ENCODE results near the gene COL4A1. TPM values are rescaled to one million over a fixed set of nuclear protein-coding genes. Genes with fewer than 3 reads are reported as not detected.

COL4A1 gene
- total and polyA plus RNA-seq, 2 experiments from 2014 or later, result 184 to 519 TPM

GRCh38 chr13:110333837-110334236, 26.9 kb upstream of the COL4A1 start:
- H3K4me1 ChIP-seq (ENCODE audit: insufficient read depth), result peaks cover 39% of the 10 kb centered on the region
- H3K9me3 ChIP-seq (ENCODE audit: low read depth), result no peaks in the 10 kb centered on the region
- DNase-seq, result no peak
- no peak overlapping the region for H3K4me2 ChIP-seq (ENCODE audit: unreplicated experiment)
- H2AFZ ChIP-seq, result no peak overlapping the region
- no peaks in the 10 kb centered on the region for H4K20me1 ChIP-seq (ENCODE audit: insufficient read depth)
- TF ChIP-seq EZH2 (IDR thresholded peaks at IDR 0.05; ENCODE audit: insufficient read depth, poor library complexity, severe bottlenecking) (no peak), EZH2phosphoT487 (IDR thresholded peaks at IDR 0.05; ENCODE audit: insufficient read depth, low read depth) (no peak)
- in situ Hi-C loops (cut with MboI), result no loop called here
- H3K36me3 ChIP-seq (ENCODE audit: low read depth), result no peaks in the 10 kb centered on the region
- peaks cover 37% of the 10 kb centered on the region for H3F3A ChIP-seq (ENCODE audit: insufficient read depth)
- H3K27ac ChIP-seq, result no peak overlapping the region
- no peak overlapping the region for H3K9ac ChIP-seq
- H3K79me2 ChIP-seq (ENCODE audit: insufficient read depth), result peaks cover 38% of the 10 kb centered on the region
- no peaks in the 10 kb centered on the region for H3K9me2 ChIP-seq (ENCODE audit: insufficient read depth)
- no peak overlapping the region for H3K4me3 ChIP-seq
- 88 to 89% methylated on average over 12 of the region's 12 CpGs for WGBS, 2 experiments (ENCODE audit: low coverage in 1 of 2, low lambda C conversion rate in 2 of 2, missing lambda C conversion rate in 2 of 2)
- H3K27me3 ChIP-seq (replicated peaks; ENCODE audit: insufficient read depth), result no peaks in the 10 kb centered on the region

GRCh38 chr13:110332750-110333149, 25.8 kb upstream of the COL4A1 start:
- DNase-seq, result no peak

GRCh38 chr13:110331362-110331761, 24.4 kb upstream of the COL4A1 start:
- no peak for TF ChIP-seq EZH2 (IDR thresholded peaks at IDR 0.05; ENCODE audit: insufficient read depth, poor library complexity, severe bottlenecking)
- peaks cover 43% of the 10 kb centered on the region for H3K79me2 ChIP-seq (ENCODE audit: insufficient read depth)
- no peaks in the 10 kb centered on the region for H3K36me3 ChIP-seq (ENCODE audit: low read depth)
- peak overlapping the region; percentile 82 for H3K27ac ChIP-seq
- peaks cover 54% of the 10 kb centered on the region for H3K4me1 ChIP-seq (ENCODE audit: insufficient read depth)
- no peak overlapping the region for H2AFZ ChIP-seq
- DNase-seq, result peak; percentile 58
- peak overlapping the region; percentile 13; the same call in 1 of the 2 replicates for H3K4me3 ChIP-seq
- 68 to 73% methylated on average over 11 of the region's 11 CpGs for WGBS, 2 experiments (ENCODE audit: low coverage in 1 of 2, low lambda C conversion rate in 2 of 2, missing lambda C conversion rate in 2 of 2)
- peak overlapping the region; percentile 47; the same call in 1 of the 2 replicates for H3K9ac ChIP-seq
- peaks cover 53% of the 10 kb centered on the region for H3F3A ChIP-seq (ENCODE audit: insufficient read depth)
- H3K27me3 ChIP-seq (replicated peaks; ENCODE audit: insufficient read depth), result no peaks in the 10 kb centered on the region
- H3K4me2 ChIP-seq (ENCODE audit: unreplicated experiment), result peak overlapping the region; percentile 61
- in situ Hi-C loops (cut with MboI), result no loop called here
- no peaks in the 10 kb centered on the region for H4K20me1 ChIP-seq (ENCODE audit: insufficient read depth)
- no peaks in the 10 kb centered on the region for H3K9me2 ChIP-seq (ENCODE audit: insufficient read depth)
- no peaks in the 10 kb centered on the region for H3K9me3 ChIP-seq (ENCODE audit: low read depth)

More at GRCh38 chr13:110332750-110333149, 25.8 kb upstream of the COL4A1 start:
- TF ChIP-seq EZH2 (IDR thresholded peaks at IDR 0.05; ENCODE audit: insufficient read depth, poor library complexity, severe bottlenecking), result no peak
- no peak for TF ChIP-seq EZH2phosphoT487 (IDR thresholded peaks at IDR 0.05; ENCODE audit: insufficient read depth, low read depth)
- H3K4me3 ChIP-seq, result no peak overlapping the region
- H4K20me1 ChIP-seq (ENCODE audit: insufficient read depth), result no peaks in the 10 kb centered on the region
- no peak overlapping the region for H2AFZ ChIP-seq
- no peaks in the 10 kb centered on the region for H3K27me3 ChIP-seq (replicated peaks; ENCODE audit: insufficient read depth)
- H3F3A ChIP-seq (ENCODE audit: insufficient read depth), result peaks cover 46% of the 10 kb centered on the region
- in situ Hi-C loops (cut with MboI), result no loop called here
- no peaks in the 10 kb centered on the region for H3K9me3 ChIP-seq (ENCODE audit: low read depth)
- no peak overlapping the region for H3K27ac ChIP-seq
- no peaks in the 10 kb centered on the region for H3K36me3 ChIP-seq (ENCODE audit: low read depth)
- peaks cover 41% of the 10 kb centered on the region for H3K4me1 ChIP-seq (ENCODE audit: insufficient read depth)
- no peaks in the 10 kb centered on the region for H3K9me2 ChIP-seq (ENCODE audit: insufficient read depth)
- 93 to 95% methylated on average over 2 of the region's 2 CpGs for WGBS, 2 experiments (ENCODE audit: low coverage in 1 of 2, low lambda C conversion rate in 2 of 2, missing lambda C conversion rate in 2 of 2)
- no peak overlapping the region for H3K9ac ChIP-seq
- H3K79me2 ChIP-seq (ENCODE audit: insufficient read depth), result peaks cover 43% of the 10 kb centered on the region
- H3K4me2 ChIP-seq (ENCODE audit: unreplicated experiment), result no peak overlapping the region

- Histone ChIP-seq H3K9me2 (ENCODE audit: insufficient read depth) (no peaks in the 10 kb centered on the region), H3K27me3 (replicated peaks; ENCODE audit: insufficient read depth) (no peaks in the 10 kb centered on the region), H3K4me1 (ENCODE audit: insufficient read depth) (peaks cover 54% of the 10 kb centered on the region), H3K9me3 (ENCODE audit: low read depth) (no peaks in the 10 kb centered on the region), H3K79me2 (ENCODE audit: insufficient read depth) (peaks cover 51% of the 10 kb centered on the region), H3K36me3 (ENCODE audit: low read depth) (no peaks in the 10 kb centered on the region), H2AFZ (no peak overlapping the region), H3F3A (ENCODE audit: insufficient read depth) (peaks cover 53% of the 10 kb centered on the region), H3K4me3 (peak overlapping the region; percentile 13; the same call in 1 of the 2 replicates), H3K9ac (peak overlapping the region; percentile 47), H4K20me1 (ENCODE audit: insufficient read depth) (no peaks in the 10 kb centered on the region), H3K27ac (peak overlapping the region; percentile 82), H3K4me2 (ENCODE audit: unreplicated experiment) (peak overlapping the region; percentile 61)
- peak; percentile 88 for DNase-seq
- TF ChIP-seq EZH2phosphoT487 (IDR thresholded peaks at IDR 0.05; ENCODE audit: insufficient read depth, low read depth) (no peak), EZH2 (IDR thresholded peaks at IDR 0.05; ENCODE audit: insufficient read depth, poor library complexity, severe bottlenecking) (no peak)
- 69% methylated on average over 11 of the region's 11 CpGs for WGBS, 2 experiments (ENCODE audit: low coverage in 1 of 2, low lambda C conversion rate in 2 of 2, missing lambda C conversion rate in 2 of 2)
- in situ Hi-C loops (cut with MboI), result no loop called here
Observed at GRCh38 chr13:110330491-110331011, 23.6 kb upstream of the COL4A1 start.

Measured in GM23248 (cell line).